ENCODE data around the gene CAPN5. TPM values are rescaled to one million over a fixed set of nuclear protein-coding genes. Genes with fewer than 3 reads are reported as not detected.
"Not testable (repeated sequence)": the region's sequence is repeated elsewhere in the genome, so short reads cannot be mapped to it uniquely, and the experiment has no call there.

CAPN5 gene
- total RNA-seq (12.3 and 17.5 TPM in 2 replicates), polyA plus RNA-seq (20.4 and 29.0 TPM in 2 replicates), polyA minus RNA-seq (ENCODE audit: low replicate concordance) (37.0 and 64.5 TPM in 2 replicates)
- 21.9 and 30.1 TPM in 2 replicates for polyA plus RNA-seq (2012)

GRCh38 chr11:77066229-77067042 lies at the start of gene CAPN5:
TSS of gene CAPN5 (plus strand) at chr11:77066971. CDS start at chr11:77084887, 17,916 bp downstream.
- Histone ChIP-seq H2AFZ (ENCODE audit: low read length) (peak within 1 kb of the TSS; percentile 65), H4K20me1 (ENCODE audit: control insufficient read depth, extremely low read depth, insufficient read depth, low read length) (no peaks in the 10 kb centered on the region), H3K4me1 (ENCODE audit: control insufficient read depth, extremely low read depth, insufficient read depth, low read length) (peaks cover 13% of the 10 kb centered on the region), H3K9ac (ENCODE audit: insufficient read depth, low read length) (peak within 1 kb of the TSS; percentile 66), H3K27ac (ENCODE audit: insufficient read depth, low read length) (peak within 1 kb of the TSS; percentile 75), H3K79me2 (ENCODE audit: control insufficient read depth, insufficient read depth, low read length) (peaks cover 14% of the 10 kb centered on the region), H3K4me2 (ENCODE audit: extremely low read depth, insufficient read depth, low read length) (peak within 1 kb of the TSS; percentile 96), H3K9me3 (ENCODE audit: control insufficient read depth, insufficient read depth, low read depth, low read length) (no peaks in the 10 kb centered on the region), H3K36me3 (ENCODE audit: control insufficient read depth, insufficient read depth, low read length) (peaks cover 1% of the 10 kb centered on the region), H3K27me3 (ENCODE audit: control insufficient read depth, insufficient read depth, low read length) (no peaks in the 10 kb centered on the region), H3K4me3 (replicated peaks in 1 of 4; ENCODE audit: control extremely low read depth in 1 of 4, insufficient read depth in 1 of 4, low read depth in 3 of 4, low read length in 4 of 4) (peak within 1 kb of the TSS; percentile 52 to 79 (median 72))
- TF ChIP-seq, protein P1, sequence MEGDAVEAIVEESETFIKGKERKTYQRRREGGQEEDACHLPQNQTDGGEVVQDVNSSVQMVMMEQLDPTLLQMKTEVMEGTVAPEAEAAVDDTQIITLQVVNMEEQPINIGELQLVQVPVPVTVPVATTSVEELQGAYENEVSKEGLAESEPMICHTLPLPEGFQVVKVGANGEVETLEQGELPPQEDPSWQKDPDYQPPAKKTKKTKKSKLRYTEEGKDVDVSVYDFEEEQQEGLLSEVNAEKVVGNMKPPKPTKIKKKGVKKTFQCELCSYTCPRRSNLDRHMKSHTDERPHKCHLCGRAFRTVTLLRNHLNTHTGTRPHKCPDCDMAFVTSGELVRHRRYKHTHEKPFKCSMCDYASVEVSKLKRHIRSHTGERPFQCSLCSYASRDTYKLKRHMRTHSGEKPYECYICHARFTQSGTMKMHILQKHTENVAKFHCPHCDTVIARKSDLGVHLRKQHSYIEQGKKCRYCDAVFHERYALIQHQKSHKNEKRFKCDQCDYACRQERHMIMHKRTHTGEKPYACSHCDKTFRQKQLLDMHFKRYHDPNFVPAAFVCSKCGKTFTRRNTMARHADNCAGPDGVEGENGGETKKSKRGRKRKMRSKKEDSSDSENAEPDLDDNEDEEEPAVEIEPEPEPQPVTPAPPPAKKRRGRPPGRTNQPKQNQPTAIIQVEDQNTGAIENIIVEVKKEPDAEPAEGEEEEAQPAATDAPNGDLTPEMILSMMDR (conservative IDR thresholded peaks at IDR 0.05 in 1 of 2, IDR thresholded peaks at IDR 0.05 in 1 of 2; ENCODE audit: low read depth in 1 of 2, low read length in 2 of 2), result peak; percentile 11 to 28
- TF ChIP-seq EZH2 (IDR thresholded peaks at IDR 0.05; ENCODE audit: low read length, missing control alignments), result no peak
- DNase-seq (ENCODE audit: low read depth in 2 of 2), result peak; percentile 90 to 92

DNA sequence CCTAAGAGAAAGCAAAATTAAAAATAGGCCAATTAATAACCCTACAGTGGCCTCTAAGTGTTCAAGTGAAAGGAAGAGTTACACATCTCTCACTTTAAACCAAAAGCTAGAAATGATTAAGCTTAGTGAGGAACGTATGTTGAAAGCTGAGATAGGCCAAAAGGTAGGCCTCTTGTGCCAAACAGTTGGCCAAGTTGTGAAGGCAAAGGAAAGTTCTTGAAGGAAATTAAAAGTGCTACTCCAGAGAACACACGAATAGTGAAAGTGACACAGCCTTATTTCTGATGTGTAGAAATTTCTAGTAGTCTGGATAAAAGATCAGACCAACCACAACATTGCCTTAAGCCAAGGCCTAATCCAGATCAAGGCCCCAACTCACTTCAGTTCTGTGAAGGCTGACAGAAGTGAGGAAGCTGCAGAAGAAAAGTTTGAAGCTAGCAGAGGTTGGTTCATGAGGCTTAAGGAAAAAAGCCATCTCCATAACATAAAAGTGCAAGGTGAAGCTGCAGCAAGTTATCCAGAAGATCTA lies 48.3 kb upstream of the CAPN5 start:
- not testable (repeated sequence) for H3K4me2 ChIP-seq (ENCODE audit: extremely low read depth, insufficient read depth, low read length); H3K9me3 ChIP-seq (ENCODE audit: control insufficient read depth, insufficient read depth, low read depth, low read length); DNase-seq (ENCODE audit: low read depth in 2 of 2); H3K9ac ChIP-seq (ENCODE audit: insufficient read depth, low read length); H3K4me1 ChIP-seq (ENCODE audit: control insufficient read depth, extremely low read depth, insufficient read depth, low read length); H4K20me1 ChIP-seq (ENCODE audit: control insufficient read depth, extremely low read depth, insufficient read depth, low read length); H3K27ac ChIP-seq (ENCODE audit: insufficient read depth, low read length); H3K27me3 ChIP-seq (ENCODE audit: control insufficient read depth, insufficient read depth, low read length); H3K79me2 ChIP-seq (ENCODE audit: control insufficient read depth, insufficient read depth, low read length); H3K4me3 ChIP-seq (replicated peaks in 1 of 4; ENCODE audit: control extremely low read depth in 1 of 4, insufficient read depth in 1 of 4, low read depth in 3 of 4, low read length in 4 of 4); H2AFZ ChIP-seq (ENCODE audit: low read length); H3K36me3 ChIP-seq (ENCODE audit: control insufficient read depth, insufficient read depth, low read length)

- TF ChIP-seq, protein P1 (conservative IDR thresholded peaks at IDR 0.05 in 1 of 2, IDR thresholded peaks at IDR 0.05 in 1 of 2; ENCODE audit: low read depth in 1 of 2, low read length in 2 of 2), result no peak
- no peak for TF ChIP-seq EZH2 (IDR thresholded peaks at IDR 0.05; ENCODE audit: low read length, missing control alignments)
- peak; percentile 16 to 62 for DNase-seq (ENCODE audit: low read depth in 2 of 2)
These were observed 46.7 kb upstream of the CAPN5 start for GRCh38 chr11:77019976-77020595.

More at GRCh38 chr11:77019976-77020595, 46.7 kb upstream of the CAPN5 start:
- Histone ChIP-seq H3K36me3 (ENCODE audit: control insufficient read depth, insufficient read depth, low read length) (no peaks in the 10 kb centered on the region), H3K9ac (ENCODE audit: insufficient read depth, low read length) (no peak overlapping the region), H3K27me3 (ENCODE audit: control insufficient read depth, insufficient read depth, low read length) (no peaks in the 10 kb centered on the region), H3K4me3 (replicated peaks in 1 of 4; ENCODE audit: control extremely low read depth in 1 of 4, insufficient read depth in 1 of 4, low read depth in 3 of 4, low read length in 4 of 4) (no peak overlapping the region), H3K4me2 (ENCODE audit: extremely low read depth, insufficient read depth, low read length) (no peak overlapping the region), H3K9me3 (ENCODE audit: control insufficient read depth, insufficient read depth, low read depth, low read length) (no peaks in the 10 kb centered on the region), H2AFZ (ENCODE audit: low read length) (no peak overlapping the region), H3K27ac (ENCODE audit: insufficient read depth, low read length) (no peak overlapping the region), H3K4me1 (ENCODE audit: control insufficient read depth, extremely low read depth, insufficient read depth, low read length) (no peaks in the 10 kb centered on the region), H4K20me1 (ENCODE audit: control insufficient read depth, extremely low read depth, insufficient read depth, low read length) (no peaks in the 10 kb centered on the region), H3K79me2 (ENCODE audit: control insufficient read depth, insufficient read depth, low read length) (no peaks in the 10 kb centered on the region)

All from fibroblast of lung (primary cell).